ENCODE results near the gene RBBP6. TPM values are rescaled to one million over a fixed set of nuclear protein-coding genes. Genes with fewer than 3 reads are reported as not detected.

RBBP6 gene
- polyA plus RNA-seq, 2 of the 4 experiments (the other 2 are of a cell fraction): 25.0 to 49.3 TPM

DNA sequence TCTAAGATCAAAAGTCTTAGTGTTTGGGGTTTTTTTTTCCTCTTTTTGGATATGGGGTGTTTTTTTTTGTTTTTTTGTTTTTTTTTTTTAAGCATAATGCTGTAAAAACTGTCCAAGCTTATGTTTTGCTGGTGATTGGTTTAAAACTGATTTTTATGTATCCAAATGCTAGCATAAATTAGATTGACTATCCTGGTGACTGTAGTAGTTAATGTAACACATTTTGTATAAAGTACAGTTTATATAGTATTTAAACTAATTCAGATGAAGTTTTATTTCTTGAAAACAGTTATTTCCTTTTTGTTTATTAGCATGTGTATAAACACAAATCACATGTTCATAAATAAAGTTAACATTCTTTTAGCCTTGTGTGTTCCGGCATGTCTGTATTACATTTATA lies 10.9 kb downstream of the RBBP6 start:
- TF ChIP-seq FOSL2 (IDR thresholded peaks at IDR 0.05) (no peak), FOSL2 (CRISPR knock-in tag; IDR thresholded peaks at IDR 0.05) (no peak), HEYL (CRISPR knock-in tag; IDR thresholded peaks at IDR 0.05) (no peak), HOXA7 (CRISPR knock-in tag; IDR thresholded peaks at IDR 0.05) (no peak), MYC (IDR thresholded peaks at IDR 0.05; ENCODE audit: borderline replicate concordance, low read length) (no peak)
- TF ChIP-seq, protein P1, sequence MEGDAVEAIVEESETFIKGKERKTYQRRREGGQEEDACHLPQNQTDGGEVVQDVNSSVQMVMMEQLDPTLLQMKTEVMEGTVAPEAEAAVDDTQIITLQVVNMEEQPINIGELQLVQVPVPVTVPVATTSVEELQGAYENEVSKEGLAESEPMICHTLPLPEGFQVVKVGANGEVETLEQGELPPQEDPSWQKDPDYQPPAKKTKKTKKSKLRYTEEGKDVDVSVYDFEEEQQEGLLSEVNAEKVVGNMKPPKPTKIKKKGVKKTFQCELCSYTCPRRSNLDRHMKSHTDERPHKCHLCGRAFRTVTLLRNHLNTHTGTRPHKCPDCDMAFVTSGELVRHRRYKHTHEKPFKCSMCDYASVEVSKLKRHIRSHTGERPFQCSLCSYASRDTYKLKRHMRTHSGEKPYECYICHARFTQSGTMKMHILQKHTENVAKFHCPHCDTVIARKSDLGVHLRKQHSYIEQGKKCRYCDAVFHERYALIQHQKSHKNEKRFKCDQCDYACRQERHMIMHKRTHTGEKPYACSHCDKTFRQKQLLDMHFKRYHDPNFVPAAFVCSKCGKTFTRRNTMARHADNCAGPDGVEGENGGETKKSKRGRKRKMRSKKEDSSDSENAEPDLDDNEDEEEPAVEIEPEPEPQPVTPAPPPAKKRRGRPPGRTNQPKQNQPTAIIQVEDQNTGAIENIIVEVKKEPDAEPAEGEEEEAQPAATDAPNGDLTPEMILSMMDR (IDR thresholded peaks at IDR 0.05): no peak
- TF ChIP-seq, protein P2, sequence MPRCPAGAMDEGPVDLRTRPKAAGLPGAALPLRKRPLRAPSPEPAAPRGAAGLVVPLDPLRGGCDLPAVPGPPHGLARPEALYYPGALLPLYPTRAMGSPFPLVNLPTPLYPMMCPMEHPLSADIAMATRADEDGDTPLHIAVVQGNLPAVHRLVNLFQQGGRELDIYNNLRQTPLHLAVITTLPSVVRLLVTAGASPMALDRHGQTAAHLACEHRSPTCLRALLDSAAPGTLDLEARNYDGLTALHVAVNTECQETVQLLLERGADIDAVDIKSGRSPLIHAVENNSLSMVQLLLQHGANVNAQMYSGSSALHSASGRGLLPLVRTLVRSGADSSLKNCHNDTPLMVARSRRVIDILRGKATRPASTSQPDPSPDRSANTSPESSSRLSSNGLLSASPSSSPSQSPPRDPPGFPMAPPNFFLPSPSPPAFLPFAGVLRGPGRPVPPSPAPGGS (IDR thresholded peaks at IDR 0.05): no peak
- Histone ChIP-seq H3K4me2 (no peak overlapping the region), H3K4me3 (no peak overlapping the region), H3K27ac (no peak overlapping the region), H3K4me1 (peaks cover 7% of the 10 kb centered on the region; the same call in 2 of the 3 replicates), H3K9me3 (no peaks in the 10 kb centered on the region)
- no peak for FAIRE-seq
- POLR2A ChIA-PET: interaction anchor here (1.8 kb wide), 1 partner anchor 11 kb away, joined by 5 read pairs; the partner anchor contains the start of gene RBBP6
- 86% methylated on average over 1 of the region's 1 CpG for WGBS (ENCODE audit: missing lambda C conversion rate)
- no peak for ATAC-seq
- DNase-seq (ENCODE audit: low read depth in 1 of 2, low spot score in 1 of 2): no peak
- CTCF ChIA-PET: interaction anchor here (1.0 to 2.2 kb wide), 3 partner anchors 17 to 35 kb away, joined by 3 to 5 read pairs (median 4); no protein-coding TSS in a partner anchor

DNA sequence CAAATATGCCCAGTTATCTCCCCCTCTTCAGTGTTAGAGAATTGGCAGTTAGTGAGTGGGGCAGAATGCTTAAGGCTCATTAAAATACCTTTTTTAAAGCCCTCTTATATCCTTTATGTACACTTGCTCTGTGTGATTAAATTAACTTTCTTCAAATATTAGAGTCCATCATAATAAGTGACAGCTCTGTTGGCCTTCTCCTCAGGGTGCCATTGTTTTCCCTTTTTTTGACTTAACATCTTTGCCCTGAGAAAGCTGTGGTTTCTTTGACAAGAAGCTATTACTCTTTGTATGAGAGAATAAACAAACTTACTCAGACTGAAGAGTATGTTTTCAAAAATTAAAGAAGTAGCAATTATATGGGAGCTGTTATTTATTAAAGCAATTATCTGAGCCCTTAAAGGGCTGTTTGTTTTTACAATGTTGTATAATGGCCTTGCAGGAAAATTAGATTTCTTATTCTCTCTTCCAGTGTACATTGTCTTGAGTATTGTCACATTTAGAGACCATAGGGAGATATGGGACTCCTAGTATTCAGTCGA lies 13.4 kb downstream of the RBBP6 start:
- 84% methylated on average over 1 of the region's 1 CpG for WGBS (ENCODE audit: missing lambda C conversion rate)
- Histone ChIP-seq H3K4me3 (no peak overlapping the region), H3K4me1 (peaks cover 7% of the 10 kb centered on the region; the same call in 2 of the 3 replicates), H3K4me2 (no peak overlapping the region), H3K9me3 (no peaks in the 10 kb centered on the region), H3K27ac (no peak overlapping the region)
- TF ChIP-seq KDM1A (IDR thresholded peaks at IDR 0.05; ENCODE audit: low read depth) (no peak), RARB (CRISPR knock-in tag; IDR thresholded peaks at IDR 0.05) (no peak), HEYL (CRISPR knock-in tag; IDR thresholded peaks at IDR 0.05) (no peak)
- TF ChIP-seq, protein P3, sequence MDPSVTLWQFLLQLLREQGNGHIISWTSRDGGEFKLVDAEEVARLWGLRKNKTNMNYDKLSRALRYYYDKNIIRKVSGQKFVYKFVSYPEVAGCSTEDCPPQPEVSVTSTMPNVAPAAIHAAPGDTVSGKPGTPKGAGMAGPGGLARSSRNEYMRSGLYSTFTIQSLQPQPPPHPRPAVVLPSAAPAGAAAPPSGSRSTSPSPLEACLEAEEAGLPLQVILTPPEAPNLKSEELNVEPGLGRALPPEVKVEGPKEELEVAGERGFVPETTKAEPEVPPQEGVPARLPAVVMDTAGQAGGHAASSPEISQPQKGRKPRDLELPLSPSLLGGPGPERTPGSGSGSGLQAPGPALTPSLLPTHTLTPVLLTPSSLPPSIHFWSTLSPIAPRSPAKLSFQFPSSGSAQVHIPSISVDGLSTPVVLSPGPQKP (IDR thresholded peaks at IDR 0.05; ENCODE audit: low read depth, low read length): no peak
- ChIA-PET CTCF (interaction anchor here (0.7 to 0.8 kb wide), 2 partner anchors 13 to 27 kb away, joined by 4 read pairs; no protein-coding TSS in a partner anchor), POLR2A (interaction anchor here (0.5 kb wide), 1 partner anchor 10 kb away, joined by 3 read pairs; no protein-coding TSS in a partner anchor)
- FAIRE-seq (no peak), DNase-seq (ENCODE audit: low read depth in 1 of 2, low spot score in 1 of 2) (no peak), ATAC-seq (no peak)

DNA sequence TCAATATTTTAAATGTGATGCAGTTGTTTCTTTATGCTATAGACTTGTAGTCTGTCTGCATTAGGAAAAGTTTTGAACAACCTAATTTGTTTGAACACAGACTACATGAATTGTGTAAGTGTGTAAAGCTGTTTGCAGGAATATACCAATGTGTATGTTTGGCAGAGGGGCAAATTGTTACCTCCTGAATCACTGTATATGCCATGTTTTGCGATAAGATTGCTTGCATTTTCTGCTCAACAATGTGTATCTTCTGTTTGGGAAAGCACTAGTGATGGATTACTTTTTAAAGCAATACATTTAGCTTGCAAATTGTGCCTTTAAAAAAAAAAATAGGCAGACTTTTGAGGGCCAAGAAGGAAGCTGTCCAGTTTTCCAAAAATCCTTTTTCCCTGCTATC lies 14.6 kb downstream of the RBBP6 start:
- CTCF ChIA-PET: interaction anchor here (0.6 to 2.0 kb wide), 4 partner anchors 12 to 1428 kb away, joined by 3 to 6 read pairs (median 4); no protein-coding TSS in a partner anchor
- TF ChIP-seq ESRRA (IDR thresholded peaks at IDR 0.05; ENCODE audit: borderline replicate concordance, low read length) (no peak), ZFP36 (IDR thresholded peaks at IDR 0.05; ENCODE audit: borderline replicate concordance, partially characterized antibody) (no peak), ZNF302 (CRISPR knock-in tag; IDR thresholded peaks at IDR 0.05) (no peak), ZSCAN20 (CRISPR knock-in tag; IDR thresholded peaks at IDR 0.05) (no peak), POLR2A (IDR thresholded peaks at IDR 0.05; ENCODE audit: low read length) (no peak), HOXA7 (CRISPR knock-in tag; IDR thresholded peaks at IDR 0.05) (no peak), FOXS1 (CRISPR knock-in tag; IDR thresholded peaks at IDR 0.05) (no peak), MAFK (IDR thresholded peaks at IDR 0.05; ENCODE audit: partially characterized antibody) (no peak), CHD2 (IDR thresholded peaks at IDR 0.05; ENCODE audit: low read length, partially characterized antibody) (no peak), EHMT2 (IDR thresholded peaks at IDR 0.05; ENCODE audit: low read depth) (no peak), RCOR1 (IDR thresholded peaks at IDR 0.05; ENCODE audit: low read depth, low read length) (no peak), MYC (IDR thresholded peaks at IDR 0.05; ENCODE audit: borderline replicate concordance, low read length) (no peak), MAZ (IDR thresholded peaks at IDR 0.05; ENCODE audit: borderline replicate concordance, low read depth, low read length) (no peak)
- TF ChIP-seq, protein P4, sequence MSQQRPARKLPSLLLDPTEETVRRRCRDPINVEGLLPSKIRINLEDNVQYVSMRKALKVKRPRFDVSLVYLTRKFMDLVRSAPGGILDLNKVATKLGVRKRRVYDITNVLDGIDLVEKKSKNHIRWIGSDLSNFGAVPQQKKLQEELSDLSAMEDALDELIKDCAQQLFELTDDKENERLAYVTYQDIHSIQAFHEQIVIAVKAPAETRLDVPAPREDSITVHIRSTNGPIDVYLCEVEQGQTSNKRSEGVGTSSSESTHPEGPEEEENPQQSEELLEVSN (IDR thresholded peaks at IDR 0.05; ENCODE audit: borderline replicate concordance, low read depth): no peak
- Histone ChIP-seq H3K9me3 (no peaks in the 10 kb centered on the region), H3K4me1 (peaks cover 7% of the 10 kb centered on the region; the same call in 2 of the 3 replicates), H3K4me2 (no peak overlapping the region), H3K4me3 (no peak overlapping the region), H3K27ac (no peak overlapping the region)
- POLR2A ChIA-PET: interaction anchor here (1.0 kb wide), 1 partner anchor 15 kb away, joined by 4 read pairs; the partner anchor contains the start of gene RBBP6
- ATAC-seq: no peak
- no peak for DNase-seq (ENCODE audit: low read depth in 1 of 2, low spot score in 1 of 2)
- no peak for FAIRE-seq
- 52% methylated on average over 1 of the region's 1 CpG for WGBS (ENCODE audit: missing lambda C conversion rate)

Measured in A549 (cell line).